ENCODE measurements around the gene TRIM62.

Gene TRIM62

DNA sequence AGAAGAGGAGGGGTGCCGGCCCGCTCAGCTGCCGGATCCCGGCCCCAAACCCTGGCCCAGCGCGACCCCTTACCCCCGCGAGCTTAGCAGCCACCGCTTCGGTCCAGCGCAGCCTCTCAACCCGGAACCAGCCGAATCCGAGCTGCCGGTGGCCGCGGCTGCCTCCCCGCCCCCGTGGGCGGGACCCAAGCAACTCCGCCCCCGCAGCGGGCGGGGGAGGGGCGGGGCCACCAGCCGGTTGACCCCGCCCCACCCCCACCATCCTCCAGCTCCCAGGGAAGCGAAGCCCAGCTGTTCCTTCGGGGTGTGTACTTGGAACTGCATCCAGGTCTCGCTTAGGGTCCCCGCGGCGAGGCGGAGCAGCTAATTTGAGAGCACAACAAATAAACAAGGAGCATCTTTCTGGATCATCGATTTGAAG, at the start of gene TRIM62:
Gene TRIM62, minus strand, starts transcription at position 123 of the 421 bp plus-strand sequence. CDS start 611 bp downstream, outside the sequence.
- peak; percentile 91 for DNase-seq

DNA sequence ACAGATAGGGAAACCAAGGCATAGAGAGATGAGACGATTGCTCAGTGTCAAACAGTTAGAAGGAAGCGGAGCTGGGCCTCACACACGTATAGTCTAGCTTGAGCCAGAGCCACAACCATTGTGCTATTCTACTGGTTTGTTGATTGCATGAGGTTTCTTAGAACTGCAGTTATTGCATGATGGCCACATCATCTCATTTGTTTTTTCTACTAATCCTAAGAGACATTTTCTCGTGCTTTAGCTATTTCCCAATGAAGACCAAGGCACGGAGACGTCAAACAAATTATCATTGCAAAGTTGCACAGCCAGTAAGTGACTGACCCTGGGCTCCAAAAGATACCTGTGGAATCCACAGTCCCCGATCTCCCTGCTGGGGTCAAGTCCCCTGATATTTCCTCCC, 49.3 kb upstream of the TRIM62 start:
- no peak for DNase-seq

DNA sequence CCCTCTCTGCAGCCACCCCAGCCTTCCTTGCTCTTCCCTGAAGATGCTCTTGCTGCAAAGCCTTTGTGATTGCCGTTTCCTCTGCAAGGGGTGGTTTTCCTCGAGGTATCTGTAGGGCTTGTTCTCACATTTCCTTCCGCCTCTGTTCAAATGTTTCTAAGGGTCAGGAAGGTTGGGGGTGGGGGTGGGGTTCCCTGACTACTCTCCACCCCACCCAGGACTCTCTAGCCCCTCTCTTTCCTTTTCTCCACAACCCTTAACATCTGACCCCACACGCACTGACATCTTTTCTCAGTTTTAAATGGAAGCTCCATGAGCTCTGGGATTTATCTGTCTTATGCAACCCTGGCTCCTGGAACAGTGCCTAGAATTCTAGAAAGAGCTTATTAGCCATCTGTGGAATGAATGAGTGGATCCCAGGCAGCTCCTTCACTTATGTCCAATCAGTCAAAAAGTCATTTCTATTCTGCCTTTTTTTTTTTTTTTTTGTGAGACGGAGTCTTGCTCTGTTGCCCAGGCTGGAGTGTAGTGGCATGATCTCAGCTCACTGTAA, 47.2 kb upstream of the TRIM62 start:
- DNase-seq: no peak

DNA sequence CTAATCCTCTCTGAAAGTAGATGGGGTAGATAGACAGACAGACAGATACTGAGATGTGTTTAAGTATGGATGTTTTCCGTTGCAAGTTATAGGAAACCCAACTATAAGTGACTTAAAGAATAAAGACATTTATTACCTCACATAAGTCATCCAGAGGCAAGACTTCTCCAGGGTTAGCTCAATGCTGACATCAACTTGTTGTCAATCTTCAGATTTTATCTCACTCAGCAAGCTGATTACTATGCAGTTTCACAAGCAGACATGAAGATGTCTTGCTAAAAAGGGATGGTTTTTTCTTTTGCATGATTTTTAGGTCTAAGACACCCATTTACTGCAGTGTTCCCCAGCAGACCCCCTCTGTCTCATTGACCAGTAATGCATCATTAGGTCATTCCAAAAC, 43.7 kb upstream of the TRIM62 start:
- no peak for DNase-seq

DNA sequence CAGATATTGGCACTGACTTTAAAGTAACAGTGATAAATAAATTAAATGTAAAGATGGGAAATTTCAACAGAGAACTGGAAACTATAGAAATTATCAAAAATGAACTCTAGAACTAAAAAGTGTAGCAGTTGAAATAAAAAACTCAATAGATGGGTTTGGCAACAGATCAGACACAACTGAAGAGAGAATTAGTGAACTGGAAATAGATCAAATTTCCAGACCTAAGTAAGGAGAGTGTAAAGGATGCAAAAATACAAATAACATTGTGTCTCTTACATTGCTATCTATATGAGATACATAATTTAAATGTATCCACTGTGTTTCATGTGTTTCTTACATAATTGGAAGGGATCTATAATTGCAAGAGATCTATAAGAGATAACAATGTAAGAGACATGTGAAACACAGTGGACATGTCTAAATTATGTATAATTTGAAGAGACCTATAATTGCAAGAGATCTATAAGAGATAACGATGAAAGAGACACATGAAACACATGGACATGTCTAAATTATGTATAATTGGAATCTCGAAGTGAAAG, 42.4 kb upstream of the TRIM62 start:
- no peak for DNase-seq

DNA sequence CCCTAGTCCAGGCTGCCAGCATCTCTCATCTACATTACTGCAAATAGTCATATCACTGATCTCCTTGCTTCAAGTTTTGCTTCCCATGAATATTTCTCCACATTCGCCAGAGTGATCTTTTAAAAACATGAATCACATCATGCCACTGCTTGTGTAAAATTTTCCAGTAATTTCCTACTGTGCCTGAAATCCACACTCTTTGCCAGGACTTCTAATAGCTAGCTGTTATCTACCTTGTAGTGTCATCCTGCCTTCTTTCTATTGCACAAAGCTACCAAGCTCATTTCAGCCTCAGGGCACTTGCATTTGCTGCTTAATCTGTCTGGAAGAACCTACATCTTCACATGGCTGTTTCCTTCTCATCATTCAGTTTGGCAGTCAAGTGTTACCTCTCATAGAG, 40.5 kb upstream of the TRIM62 start:
- DNase-seq: no peak

DNA sequence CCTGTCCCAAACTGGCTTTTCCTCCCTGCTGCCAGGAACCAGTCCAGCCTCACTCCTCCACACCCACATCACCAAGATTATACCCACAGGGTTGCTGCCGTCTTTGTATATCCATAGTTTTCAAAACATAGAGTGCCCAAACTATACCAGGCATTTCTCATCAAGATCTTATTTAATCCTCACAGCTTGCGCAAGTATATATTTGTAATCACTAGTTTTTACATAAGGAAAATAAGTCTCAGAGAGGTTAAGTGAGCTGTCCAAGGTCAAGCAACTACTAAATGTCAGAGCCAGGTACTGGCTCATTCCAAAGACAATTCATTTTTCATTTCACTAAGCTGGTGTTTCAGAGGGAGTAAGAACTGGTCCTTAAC, 39.5 kb upstream of the TRIM62 start:
- DNase-seq: no peak

DNA sequence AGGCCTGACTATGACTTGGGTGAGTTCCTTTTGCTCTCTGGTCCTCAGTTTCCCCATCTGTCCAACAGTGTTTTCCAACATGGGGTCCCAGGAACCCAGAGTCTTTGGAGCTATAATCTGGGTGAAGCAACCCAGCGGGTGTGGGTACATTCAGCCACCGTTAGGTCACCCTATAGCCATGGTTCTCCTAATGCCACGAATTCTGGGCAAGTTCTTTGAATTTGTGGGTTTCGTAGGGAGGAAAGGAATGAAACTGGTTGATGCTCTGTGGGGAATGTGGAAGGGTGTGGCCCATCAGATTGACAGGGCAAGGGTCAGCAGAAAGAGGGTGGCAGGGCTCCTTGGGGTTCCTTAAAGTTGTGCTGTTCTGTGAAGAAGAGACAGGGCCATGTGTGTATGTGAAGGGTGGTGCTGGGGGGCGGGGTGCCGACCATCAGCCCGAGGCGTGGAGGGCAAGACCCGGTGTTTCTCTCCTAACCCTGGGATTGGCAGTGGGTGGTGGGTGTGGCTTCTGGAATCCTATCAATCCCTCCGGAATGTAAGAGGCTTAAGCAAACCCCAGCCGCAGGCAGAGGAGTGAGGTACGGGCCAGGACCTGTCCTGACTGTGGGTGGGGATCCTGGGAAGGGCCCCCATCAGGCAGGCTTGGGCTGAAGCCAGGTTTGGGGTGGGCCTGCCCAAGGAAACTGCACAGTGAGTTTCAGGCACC, 39.0 kb upstream of the TRIM62 start:
- no peak for DNase-seq

DNA sequence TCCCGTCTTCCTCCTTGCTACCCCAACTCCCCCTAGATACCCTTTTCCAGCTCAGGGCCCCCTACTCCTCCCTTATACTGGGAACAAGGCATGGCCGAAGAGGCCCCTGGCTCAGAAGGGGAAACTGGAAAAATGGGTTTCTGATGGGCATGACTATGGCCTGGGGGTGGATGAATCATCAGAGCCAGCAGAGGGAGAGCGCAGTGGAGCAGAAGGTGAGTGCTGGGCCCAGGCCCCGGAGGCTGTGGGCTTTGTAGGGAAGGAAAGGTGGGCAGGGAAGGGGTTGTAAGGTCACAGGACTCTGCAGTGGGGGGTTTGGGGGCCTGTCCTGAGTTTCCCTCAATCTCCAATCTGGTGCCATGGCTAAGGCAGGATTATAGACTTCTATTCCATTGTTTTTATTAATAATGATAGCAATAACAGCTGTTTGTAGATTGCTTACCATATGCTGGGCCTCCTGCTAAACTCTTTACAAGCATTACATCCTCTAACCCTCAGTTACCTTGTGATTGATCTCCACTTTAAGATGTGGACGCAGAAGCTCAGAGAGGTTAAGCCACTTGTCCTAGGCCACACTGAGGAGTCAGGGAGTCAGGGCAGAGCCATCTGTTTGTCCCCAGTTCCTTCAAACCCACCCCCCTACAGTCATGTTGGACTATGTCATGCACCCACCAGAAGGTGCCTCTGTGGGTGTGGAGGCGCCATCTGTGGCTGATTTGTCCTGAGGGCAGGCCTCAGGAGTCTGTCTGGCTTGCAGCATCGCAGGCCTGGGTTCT, 38.2 kb upstream of the TRIM62 start:
- DNase-seq: no peak

DNA sequence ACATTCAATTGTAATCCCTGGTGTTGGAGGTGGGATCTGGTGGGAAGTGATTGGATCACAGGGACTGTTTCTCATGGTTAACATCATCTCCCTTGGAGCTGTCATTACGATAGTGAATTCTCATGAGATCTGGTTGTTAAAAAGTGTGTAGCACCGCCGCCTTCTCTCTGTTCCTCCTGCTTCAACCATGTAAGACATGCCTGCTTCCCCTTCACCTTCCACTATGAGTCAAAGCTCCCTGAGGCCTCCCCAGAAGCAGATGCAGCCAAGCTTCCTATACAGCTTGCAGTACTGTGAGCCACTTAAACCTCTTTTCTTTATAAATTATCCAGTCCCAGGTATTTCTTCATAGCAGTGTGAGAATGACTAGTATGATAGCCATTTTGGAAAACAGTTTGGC, 30.1 kb upstream of the TRIM62 start:
- DNase-seq: no peak

DNA sequence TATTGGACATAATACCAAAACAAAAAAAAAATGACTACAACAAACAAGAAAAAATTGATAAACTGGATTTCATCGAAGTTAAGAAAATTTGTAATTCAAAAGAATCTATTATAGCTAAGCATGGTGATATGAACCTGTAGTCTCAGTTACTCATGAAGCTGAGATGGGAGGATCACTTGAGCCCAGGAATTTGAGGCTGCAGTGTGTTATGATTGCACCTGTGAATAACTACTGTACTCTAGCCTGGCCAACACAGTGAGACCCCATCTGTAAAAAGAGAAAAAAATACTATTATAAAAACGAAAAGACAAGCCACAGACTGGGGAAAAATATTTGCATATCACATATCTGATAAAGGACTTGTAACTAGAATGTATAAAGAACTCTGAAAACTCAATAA, 24.5 kb upstream of the TRIM62 start:
- DNase-seq: no peak

DNA sequence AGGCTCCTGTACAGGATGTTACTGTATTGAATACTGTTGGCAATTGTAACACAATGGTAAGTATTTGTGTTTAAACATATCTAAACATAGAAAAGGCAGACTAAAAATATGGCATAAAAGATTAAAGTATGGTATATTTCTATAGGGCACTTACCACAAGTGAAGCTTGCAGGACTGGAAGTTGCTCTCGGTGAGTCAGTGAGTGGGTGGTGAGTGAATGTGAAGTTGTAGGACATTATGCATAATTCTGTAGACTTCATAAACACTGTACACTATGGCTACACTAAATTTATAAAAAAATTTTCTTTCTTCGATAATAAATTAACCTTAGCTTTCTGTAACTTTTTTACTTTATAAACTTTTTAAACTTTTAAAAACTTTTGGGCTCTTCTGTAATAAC, 13.7 kb upstream of the TRIM62 start:
- no peak for DNase-seq

DNA sequence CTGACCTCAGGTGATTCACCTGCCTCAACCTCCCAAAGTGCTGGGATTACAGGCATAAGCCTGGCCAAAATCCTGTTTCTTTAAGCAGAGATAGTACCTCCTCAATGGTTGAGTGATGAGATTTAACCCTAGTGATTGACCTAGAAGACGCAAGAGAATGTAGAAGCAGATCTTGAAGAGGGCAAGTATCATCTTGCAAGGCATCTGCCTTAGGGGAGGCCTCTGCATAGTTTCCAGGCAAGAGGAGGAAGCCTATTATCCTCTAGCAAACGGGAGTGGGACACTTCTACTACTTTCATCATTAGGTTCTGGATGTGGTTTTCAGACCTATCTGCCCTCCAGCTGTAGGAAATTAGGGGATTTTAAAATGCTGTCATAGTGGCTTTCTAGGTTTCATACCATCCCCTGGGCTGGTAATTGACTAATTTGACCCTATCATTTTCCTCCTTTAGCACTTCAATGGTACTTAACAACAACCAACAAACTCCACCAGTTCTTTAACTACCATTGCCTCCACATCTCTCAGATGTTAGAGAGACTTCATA, 10.0 kb upstream of the TRIM62 start:
- no peak for DNase-seq

DNA sequence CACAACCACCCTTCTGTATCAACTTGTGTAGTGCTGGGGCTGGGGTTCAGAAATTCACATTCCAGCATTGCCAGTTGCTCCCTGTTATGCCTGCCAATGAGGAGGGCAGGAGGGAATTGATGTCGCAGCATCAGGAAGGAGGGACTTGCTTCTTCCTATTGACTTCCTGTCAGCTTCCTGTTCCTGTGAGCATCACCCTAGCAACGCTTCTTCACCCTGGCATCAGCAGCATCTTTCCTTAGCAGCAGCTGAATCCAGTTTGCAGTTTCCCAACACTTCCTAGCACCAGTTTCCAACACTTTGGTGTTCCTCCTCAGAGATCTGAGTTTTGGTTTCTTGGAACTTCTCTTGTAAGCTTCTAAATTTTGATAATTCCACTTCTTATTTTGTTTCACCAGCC, 8.9 kb upstream of the TRIM62 start:
- DNase-seq: no peak

DNA sequence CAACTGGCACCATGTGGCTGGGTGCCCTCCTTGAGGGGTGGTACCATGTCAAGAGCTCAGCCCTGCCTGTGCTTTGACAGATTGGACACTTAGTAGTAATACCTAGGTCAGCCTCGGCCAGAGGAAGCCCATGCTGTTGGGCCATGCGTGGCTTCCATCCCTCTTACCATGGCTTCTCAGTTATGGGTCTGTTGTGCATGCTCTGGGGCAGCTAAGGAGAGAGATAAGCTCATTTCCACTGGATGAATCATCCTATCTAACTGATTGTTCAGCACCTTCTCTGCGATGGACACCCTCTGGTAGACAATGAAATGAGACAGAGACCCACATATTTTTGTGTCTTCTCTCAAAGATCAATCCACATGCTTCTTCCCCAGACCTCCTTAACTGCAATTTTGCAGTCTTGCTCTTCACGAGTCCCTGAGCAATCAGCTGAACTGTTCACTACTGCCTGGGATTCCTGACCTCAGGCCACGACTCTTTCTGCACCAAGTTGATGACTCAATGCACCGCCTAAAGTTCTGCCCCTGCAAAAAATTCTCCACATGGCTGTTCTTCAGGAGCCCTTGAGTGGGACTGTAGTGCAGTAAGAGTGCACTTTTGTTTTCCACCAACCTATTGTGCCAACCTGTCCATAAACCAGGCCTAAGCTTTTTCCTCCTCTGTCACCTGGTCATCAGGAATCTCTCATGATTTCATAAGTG, 6.9 kb upstream of the TRIM62 start:
- DNase-seq: no peak

DNA sequence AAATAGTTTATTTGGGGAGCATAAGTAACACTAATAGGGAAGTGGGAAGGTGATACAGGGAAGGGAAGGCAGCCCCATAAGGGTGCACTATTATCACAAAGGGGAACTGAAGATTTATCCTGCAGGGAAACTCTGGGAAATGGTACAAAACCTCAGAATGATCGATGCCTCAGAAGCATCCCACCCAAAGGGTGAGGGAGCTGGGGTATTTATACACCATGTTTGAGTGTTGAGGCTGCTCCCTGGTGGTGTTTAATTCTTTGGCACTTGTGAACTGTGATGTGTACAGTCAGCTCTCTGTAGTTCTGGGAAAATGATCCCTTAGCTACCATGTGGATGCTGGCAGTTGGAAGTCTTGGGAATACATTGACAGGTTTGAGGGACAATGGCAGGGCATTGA, 5.1 kb upstream of the TRIM62 start:
- DNase-seq: no peak

DNA sequence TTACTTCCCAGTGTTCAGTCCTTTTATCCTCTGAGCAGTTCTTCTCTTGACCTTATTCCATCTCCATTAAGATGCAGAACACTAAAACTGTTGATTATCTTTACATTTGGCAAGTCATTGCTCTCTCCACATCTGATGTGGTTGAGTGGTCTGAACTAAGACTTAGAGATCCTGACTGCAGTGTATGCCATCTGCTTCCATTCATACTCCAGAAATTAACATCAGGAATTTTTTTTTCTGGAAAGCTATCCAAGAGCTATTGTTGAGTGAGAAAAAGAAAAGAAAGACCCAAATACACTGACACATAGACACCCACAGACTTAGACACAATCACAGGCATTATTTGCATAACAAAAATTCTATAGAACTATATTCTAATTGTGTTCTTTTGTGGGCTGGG, 3.7 kb upstream of the TRIM62 start:
- DNase-seq: no peak

DNA sequence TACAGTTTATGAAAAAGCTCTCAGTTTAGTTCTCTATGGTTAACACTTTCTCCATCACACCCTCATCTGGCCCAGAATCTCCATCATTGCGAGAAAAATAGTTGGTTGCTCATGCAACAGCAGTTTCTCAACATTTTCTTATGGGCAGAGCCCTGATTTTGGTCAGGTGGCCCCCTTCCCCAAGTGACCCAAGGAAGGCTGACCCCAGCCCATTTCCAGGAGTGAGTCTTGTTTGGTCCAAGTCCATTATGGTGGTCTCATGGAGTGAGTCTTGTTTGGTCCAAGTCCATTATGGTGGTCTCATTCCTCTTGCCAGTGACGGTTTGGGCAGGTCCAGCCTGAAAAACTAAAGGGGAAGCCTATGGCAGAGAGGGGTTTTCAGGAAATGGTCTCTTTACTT, 1.5 kb upstream of the TRIM62 start:
- no peak for DNase-seq

DNA sequence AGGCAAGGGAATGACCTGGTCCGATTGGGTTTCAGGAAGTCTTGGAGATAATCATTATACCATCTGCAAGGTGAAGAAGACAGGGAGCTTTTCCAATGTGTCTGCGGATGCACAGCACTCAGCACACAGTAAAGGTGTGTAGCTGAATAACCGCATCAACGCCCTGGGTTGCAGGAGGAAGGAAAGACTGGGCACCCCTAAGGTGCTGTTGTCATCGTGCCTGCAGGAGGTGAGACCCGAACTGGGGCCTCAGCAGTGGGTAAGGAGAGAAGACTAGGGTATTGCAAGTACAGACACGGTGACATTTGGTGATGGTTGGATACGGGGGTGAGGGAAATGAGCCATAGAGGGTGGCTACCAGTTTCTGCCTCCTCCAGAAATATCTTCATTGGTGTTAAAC, 1.1 kb upstream of the TRIM62 start:
- DNase-seq: no peak

DNA sequence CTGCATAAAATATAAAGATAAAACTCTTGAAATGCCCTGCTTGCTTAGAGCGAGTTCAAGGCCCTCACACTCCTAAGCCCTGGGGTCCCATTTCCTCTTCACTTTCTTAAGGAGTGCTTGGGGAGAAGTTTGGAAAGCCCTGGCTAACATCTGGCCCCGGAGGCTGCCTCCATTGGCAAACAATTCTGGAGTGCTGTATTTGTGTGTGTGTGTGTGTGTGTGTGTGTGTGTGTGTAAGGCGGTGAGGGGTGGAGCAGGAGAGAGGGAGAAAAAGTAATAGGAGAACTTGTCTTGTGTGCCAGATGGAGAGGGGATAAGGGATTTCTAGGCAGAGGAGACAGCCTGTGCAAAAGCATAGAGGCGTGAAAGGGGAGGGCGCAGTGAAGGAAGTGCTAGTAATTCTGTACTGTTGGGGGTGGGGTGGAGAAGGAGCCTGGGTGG, 578 bp upstream of the TRIM62 start:
- peak; percentile 84 for DNase-seq

DNA sequence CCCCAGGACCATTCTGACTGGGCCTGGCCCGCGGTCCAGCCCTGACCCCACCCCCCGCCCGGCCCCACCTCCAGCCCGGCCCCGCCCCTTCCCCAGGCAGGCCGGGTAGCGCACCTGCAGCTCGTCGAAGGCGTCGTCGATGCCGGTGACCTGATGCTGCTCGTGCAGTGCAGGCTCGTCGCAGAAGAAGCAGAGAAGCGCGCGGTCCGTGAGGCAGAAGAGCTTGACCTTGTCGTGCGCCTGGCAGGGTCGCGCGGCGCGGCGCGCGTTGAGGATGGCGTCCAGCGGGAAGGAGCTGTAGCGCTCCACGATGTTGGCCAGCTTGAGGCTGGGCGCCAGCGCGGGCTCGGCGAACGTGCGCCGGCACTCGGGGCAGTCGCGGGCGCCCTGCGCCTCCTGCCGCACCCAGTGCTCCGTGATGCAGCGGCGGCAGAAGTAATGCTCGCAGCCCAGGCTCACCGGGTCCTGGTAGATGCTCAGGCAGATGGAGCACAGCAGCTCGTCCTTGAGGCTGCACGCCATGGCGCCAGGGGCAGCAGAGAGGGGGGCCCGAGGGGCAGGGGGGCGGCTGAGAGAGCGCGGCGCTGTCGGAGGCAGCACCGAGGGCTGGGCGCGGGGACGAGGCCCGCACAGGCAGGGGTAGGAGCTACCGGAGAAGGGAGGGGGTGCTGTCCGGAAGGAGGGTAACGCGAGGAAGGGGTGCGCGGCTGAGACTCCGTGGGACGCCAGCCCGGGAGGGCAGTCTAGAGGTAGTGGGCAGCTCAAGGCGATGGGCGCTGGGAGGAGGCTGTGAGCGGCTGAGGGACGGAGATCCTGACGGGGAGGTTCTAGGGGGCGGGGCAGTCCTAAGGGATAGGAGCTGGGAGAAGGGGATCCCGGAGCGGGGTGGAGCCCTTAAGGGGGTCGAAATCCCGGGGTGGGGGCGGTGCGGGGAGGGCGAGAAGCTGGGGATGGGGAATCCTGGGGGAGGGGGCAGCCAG, 642 bp downstream of the TRIM62 start:
- peak; percentile 74 for DNase-seq

Data from right forelimb (tissue), 1 donor.